NCI-H1930 (cell line): ENCODE measurements around the gene TNFRSF25.

Source experiments
- DNase-seq, 2 experiments: peaks; one replicate each; lab custom pipeline; 2025; lab: John Stamatoyannopoulos, UW

TNFRSF25 gene

GRCh38 chr1:6466023-6466422 lies at the start of gene TNFRSF25:
Gene TNFRSF25, minus strand, starts transcription at chr1:6466173. Its CDS starts 66 bp downstream, at chr1:6466107.
- DNase-seq: no peak

- DNase-seq: no peak
Measured at GRCh38 chr1:6515771-6516170, 49.8 kb upstream of the TNFRSF25 start.

- no peak for DNase-seq
Measured at GRCh38 chr1:6513320-6513801, 47.4 kb upstream of the TNFRSF25 start.

GRCh38 chr1:6512908-6513280 lies 46.9 kb upstream of the TNFRSF25 start:
- no peak for DNase-seq

GRCh38 chr1:6512245-6512907 lies 46.4 kb upstream of the TNFRSF25 start:
- no peak for DNase-seq

- no peak for DNase-seq
Measured at GRCh38 chr1:6511561-6512244, 45.7 kb upstream of the TNFRSF25 start.

GRCh38 chr1:6511056-6511455 lies 45.1 kb upstream of the TNFRSF25 start:
- no peak for DNase-seq

- DNase-seq: no peak
Measured at GRCh38 chr1:6510493-6510892, 44.5 kb upstream of the TNFRSF25 start.

- no peak for DNase-seq
Measured at GRCh38 chr1:6509919-6510291, 43.9 kb upstream of the TNFRSF25 start.

GRCh38 chr1:6509220-6509918 lies 43.4 kb upstream of the TNFRSF25 start:
- DNase-seq: no peak

GRCh38 chr1:6508816-6509189 lies 42.8 kb upstream of the TNFRSF25 start:
- DNase-seq: no peak

GRCh38 chr1:6508154-6508815 lies 42.3 kb upstream of the TNFRSF25 start:
- no peak for DNase-seq

- no peak for DNase-seq
Measured at GRCh38 chr1:6507461-6507911, 41.5 kb upstream of the TNFRSF25 start.

- no peak for DNase-seq
Measured at GRCh38 chr1:6507037-6507428, 41.1 kb upstream of the TNFRSF25 start.

- DNase-seq: no peak
Measured at GRCh38 chr1:6506210-6507036, 40.5 kb upstream of the TNFRSF25 start.

- no peak for DNase-seq
Measured at GRCh38 chr1:6505367-6506209, 39.6 kb upstream of the TNFRSF25 start.

GRCh38 chr1:6504887-6505286 lies 38.9 kb upstream of the TNFRSF25 start:
- DNase-seq: no peak

GRCh38 chr1:6503884-6504602 lies 38.1 kb upstream of the TNFRSF25 start:
- no peak for DNase-seq

GRCh38 chr1:6502000-6502891 lies 36.3 kb upstream of the TNFRSF25 start:
- DNase-seq: no peak
